Mesendoderm (in vitro differentiated cells): ENCODE data around the gene FAM13A.
"Not testable (repeated sequence)": the region's sequence is repeated elsewhere in the genome, so short reads cannot be mapped to it uniquely, and the experiment has no call there.

Experiments used
- DNase-seq: peaks from one replicate; pipeline ENCODE4 v3.0.0; 2013
- H2AK5ac ChIP-seq: 2 replicates; pipeline ENCODE4 v1.6.1; 2013; ENCODE audit warnings: low read length, inconsistent platforms
- H2BK120ac ChIP-seq: 2 replicates; pipeline ENCODE4 v1.6.1; 2013; ENCODE audit warnings: low read depth, mild to moderate bottlenecking, low read length, moderate library complexity, mixed read lengths
- H2BK15ac ChIP-seq: replicated peaks from 2 replicates; pipeline ENCODE4 v1.6.1; 2013; ENCODE audit warnings: low read depth, mild to moderate bottlenecking, moderate library complexity
- H2BK5ac ChIP-seq: 2 replicates; pipeline ENCODE4 v1.6.1; 2013; ENCODE audit warnings: low read length, inconsistent platforms
- H3K18ac ChIP-seq: 2 replicates; pipeline ENCODE4 v1.6.1; 2013; ENCODE audit warnings: mild to moderate bottlenecking, low read length, mixed read lengths
- H3K23ac ChIP-seq: one replicate; pipeline ENCODE4 v1.6.1; 2013; ENCODE audit warnings: low read length
- H3K27ac ChIP-seq: 2 replicates; pipeline ENCODE4 v1.5.1; 2013; ENCODE audit warnings: low read depth, mild to moderate bottlenecking, inconsistent platforms, low read length, moderate library complexity
- H3K27me3 ChIP-seq: 2 replicates; pipeline ENCODE4 v1.6.1; 2013; ENCODE audit warnings: low read length, control low read depth, mild to moderate bottlenecking, inconsistent platforms; ENCODE audit not compliant: insufficient read depth, poor library complexity
- H3K36me3 ChIP-seq: 2 replicates; pipeline ENCODE4 v1.6.1; 2013; ENCODE audit warnings: low read length, inconsistent platforms; ENCODE audit not compliant: control insufficient read depth, insufficient read depth
- H3K4ac ChIP-seq: one replicate; pipeline ENCODE4 v1.6.1; 2013; ENCODE audit warnings: low read depth, mild to moderate bottlenecking, low read length, moderate library complexity
- H3K4me1 ChIP-seq: 2 replicates; pipeline ENCODE4 v1.6.1; 2013; ENCODE audit warnings: low read depth, low read length, inconsistent platforms; ENCODE audit not compliant: control insufficient read depth
- H3K4me2 ChIP-seq: 2 replicates; pipeline ENCODE4 v1.6.1; 2013; ENCODE audit warnings: low read length
- H3K4me3 ChIP-seq: 2 replicates; pipeline ENCODE4 v1.5.1; 2013; ENCODE audit warnings: mild to moderate bottlenecking, low read length
- H3K56ac ChIP-seq: one replicate; pipeline ENCODE4 v1.6.1; 2013; ENCODE audit warnings: low read length
- H3K79me1 ChIP-seq: 2 replicates; pipeline ENCODE4 v1.6.1; 2013; ENCODE audit warnings: low read length, inconsistent platforms
- H3K79me2 ChIP-seq: 2 replicates; pipeline ENCODE4 v1.6.1; 2013; ENCODE audit warnings: mild to moderate bottlenecking, low read length; ENCODE audit not compliant: control insufficient read depth, insufficient read depth
- H3K9ac ChIP-seq: 2 replicates; pipeline ENCODE4 v1.6.1; 2013; ENCODE audit warnings: low read length, inconsistent platforms
- H4K5ac ChIP-seq: one replicate; pipeline ENCODE4 v1.6.1; 2013; ENCODE audit warnings: low read length
- H4K8ac ChIP-seq: one replicate; pipeline ENCODE4 v1.6.1; 2013; ENCODE audit warnings: low read depth, mild to moderate bottlenecking, control low read depth, low read length, moderate library complexity
- WGBS: extraction: QIAGEN DNeasy Blood & Tissue Kit; methylation state at CpG from one replicate; pipeline ENCODE4 v1.1.7; 2013; ENCODE audit warnings: low lambda C conversion rate, missing lambda C conversion rate; ENCODE audit not compliant: insufficient coverage; ENCODE audit errors: extremely low coverage; 5-methylcytosine and 5-hydroxymethylcytosine counted together

The FAM13A gene

DNA sequence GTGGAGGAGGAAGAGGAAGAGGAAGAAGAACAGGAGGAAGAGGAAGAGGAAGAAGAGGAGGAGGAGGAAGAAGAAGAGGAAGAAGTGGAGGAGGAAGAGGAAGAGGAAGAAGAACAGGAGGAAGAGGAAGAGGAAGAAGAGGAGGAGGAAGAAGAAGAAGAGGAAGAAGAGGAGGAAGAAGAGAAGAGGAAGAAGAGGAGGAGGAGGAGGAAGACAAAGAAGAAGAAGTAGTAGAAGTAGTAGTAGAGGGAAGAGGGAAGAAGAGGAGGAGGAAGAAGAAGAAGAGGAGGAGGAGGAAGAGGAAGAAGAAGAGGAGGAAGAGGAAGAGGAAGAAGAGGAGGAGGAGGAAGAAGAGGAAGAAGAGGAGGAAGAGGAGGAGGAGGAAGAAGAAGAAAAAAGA is 143.8 kb downstream of the FAM13A start:
- not testable (repeated sequence) for H3K18ac ChIP-seq, H3K4ac ChIP-seq, H3K4me1 ChIP-seq, H2BK120ac ChIP-seq, H3K36me3 ChIP-seq, H3K79me2 ChIP-seq, H4K5ac ChIP-seq, H3K4me3 ChIP-seq, H3K56ac ChIP-seq, H3K23ac ChIP-seq, H2BK5ac ChIP-seq, H3K79me1 ChIP-seq, DNase-seq, H2AK5ac ChIP-seq, H4K8ac ChIP-seq, H2BK15ac ChIP-seq, H3K27ac ChIP-seq, H3K4me2 ChIP-seq, H3K9ac ChIP-seq, H3K27me3 ChIP-seq

DNA sequence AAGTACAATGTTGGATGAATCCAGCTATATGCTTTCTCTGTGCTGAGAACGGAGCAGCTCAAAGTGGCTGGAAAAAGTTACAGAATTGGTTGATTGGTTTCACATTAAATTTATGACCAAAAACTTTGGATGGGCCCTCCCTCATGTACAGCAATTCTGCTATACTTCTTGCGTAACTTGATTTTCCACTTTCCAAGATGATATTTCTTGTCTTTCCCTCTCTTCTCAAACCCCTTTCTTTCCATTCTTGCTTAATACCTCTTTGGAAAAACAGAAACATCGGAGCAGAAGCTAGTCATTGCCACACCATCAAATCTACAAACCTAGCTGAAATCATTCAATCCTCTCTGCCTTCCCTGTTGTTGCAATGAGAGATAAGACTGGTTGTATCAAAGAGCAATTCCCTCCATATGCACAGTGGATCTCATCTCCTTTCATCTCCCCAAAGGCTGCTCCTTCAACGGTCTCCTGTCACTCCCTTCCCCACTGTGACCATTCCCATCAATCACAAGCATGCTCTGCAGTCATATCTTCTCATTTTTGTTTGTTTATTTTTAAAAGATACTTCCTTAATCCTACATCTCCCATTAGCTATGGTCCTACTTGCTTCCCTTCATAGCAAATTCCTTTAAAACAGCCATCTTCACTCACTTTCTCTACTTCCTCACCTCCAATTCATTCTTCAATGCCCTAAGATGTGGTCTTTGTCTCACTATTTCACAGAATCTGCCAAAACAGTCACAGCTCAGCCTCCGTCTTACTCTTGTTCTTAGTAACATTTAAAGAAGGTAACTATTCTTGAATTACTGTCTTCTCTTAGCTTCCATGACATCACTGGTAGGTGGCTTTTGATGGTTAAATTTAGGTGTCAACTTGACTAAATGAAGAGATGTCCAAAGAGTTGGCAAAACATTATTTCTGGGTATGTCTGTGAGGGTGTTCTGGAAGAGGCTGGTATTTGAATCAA is 145.5 kb downstream of the FAM13A start:
- Histone ChIP-seq H3K18ac (no peak overlapping the region), H3K4ac (no peak overlapping the region), H2BK5ac (no peak overlapping the region), H3K4me3 (no peak overlapping the region), H3K56ac (no peak overlapping the region), H3K27ac (no peak overlapping the region), H3K4me1 (no peaks in the 10 kb centered on the region), H2AK5ac (no peak overlapping the region), H2BK15ac (no peak overlapping the region), H4K5ac (no peak overlapping the region), H3K4me2 (no peak overlapping the region), H4K8ac (no peak overlapping the region), H2BK120ac (no peak overlapping the region), H3K79me2 (no peaks in the 10 kb centered on the region), H3K23ac (no peak overlapping the region), H3K27me3 (no peaks in the 10 kb centered on the region), H3K9ac (no peak overlapping the region), H3K79me1 (no peaks in the 10 kb centered on the region), H3K36me3 (no peaks in the 10 kb centered on the region)
- no CpG with 5 or more reads among the region's 5 CpGs for WGBS
- DNase-seq: no peak

DNA sequence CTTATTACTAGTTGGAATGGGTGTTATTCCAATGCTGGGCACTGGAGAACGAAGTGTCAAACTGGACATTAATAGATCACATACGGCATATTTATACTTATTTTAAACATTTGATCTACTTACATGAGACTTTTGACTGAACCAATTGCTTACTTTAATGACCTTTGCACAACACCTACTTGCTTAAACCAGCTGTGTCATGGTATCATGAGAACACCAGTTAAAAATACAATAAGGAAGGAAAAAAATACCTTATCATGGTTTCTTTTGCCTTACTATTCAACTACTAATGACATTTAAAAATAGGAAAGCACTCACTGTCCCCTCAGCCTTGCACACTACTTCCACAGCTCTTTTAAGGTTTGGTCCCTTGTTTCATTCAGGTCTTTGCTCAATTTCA is 146.9 kb downstream of the FAM13A start:
- no peak overlapping the region for H2BK120ac ChIP-seq
- H3K4ac ChIP-seq: no peak overlapping the region
- H4K5ac ChIP-seq: no peak overlapping the region
- H3K79me1 ChIP-seq: no peaks in the 10 kb centered on the region
- no peak overlapping the region for H2AK5ac ChIP-seq
- H3K18ac ChIP-seq: no peak overlapping the region
- WGBS: no CpG with 5 or more reads among the region's 2 CpGs
- H3K56ac ChIP-seq: no peak overlapping the region
- no peak overlapping the region for H3K9ac ChIP-seq
- H3K27ac ChIP-seq: no peak overlapping the region
- H3K36me3 ChIP-seq: no peaks in the 10 kb centered on the region
- no peaks in the 10 kb centered on the region for H3K4me1 ChIP-seq
- no peak overlapping the region for H3K4me2 ChIP-seq
- H2BK5ac ChIP-seq: no peak overlapping the region
- no peak overlapping the region for H2BK15ac ChIP-seq
- no peak overlapping the region for H3K23ac ChIP-seq
- no peaks in the 10 kb centered on the region for H3K27me3 ChIP-seq
- DNase-seq: no peak
- H3K4me3 ChIP-seq: no peak overlapping the region
- H3K79me2 ChIP-seq: no peaks in the 10 kb centered on the region
- no peak overlapping the region for H4K8ac ChIP-seq

DNA sequence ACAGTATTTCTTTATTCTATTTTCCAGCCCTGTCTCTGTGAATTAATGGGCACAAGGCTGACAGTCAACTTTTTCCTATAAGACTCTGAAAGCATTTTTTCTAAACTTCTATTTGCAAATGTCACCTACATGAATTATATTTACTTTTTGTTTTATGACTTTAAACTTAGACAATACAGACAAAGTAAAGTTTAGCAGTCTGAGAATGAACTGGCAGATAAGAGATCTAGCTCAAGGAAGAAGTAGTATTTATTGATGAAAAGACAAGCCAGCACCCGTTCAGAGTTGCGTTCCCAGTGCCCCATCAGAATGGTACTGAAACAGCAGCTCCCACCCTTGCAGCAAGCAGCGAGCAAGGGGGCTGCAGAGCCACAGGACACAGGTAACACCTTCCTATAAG is 148.5 kb downstream of the FAM13A start:
- no CpG with 5 or more reads among the region's 3 CpGs for WGBS
- H3K23ac ChIP-seq: no peak overlapping the region
- no peak overlapping the region for H3K4me2 ChIP-seq
- no peak overlapping the region for H2BK15ac ChIP-seq
- no peak for DNase-seq
- H3K4ac ChIP-seq: no peak overlapping the region
- H4K8ac ChIP-seq: no peak overlapping the region
- no peak overlapping the region for H3K56ac ChIP-seq
- H3K36me3 ChIP-seq: no peaks in the 10 kb centered on the region
- H2AK5ac ChIP-seq: no peak overlapping the region
- H2BK120ac ChIP-seq: no peak overlapping the region
- H3K18ac ChIP-seq: no peak overlapping the region
- no peak overlapping the region for H4K5ac ChIP-seq
- no peaks in the 10 kb centered on the region for H3K4me1 ChIP-seq
- no peaks in the 10 kb centered on the region for H3K79me1 ChIP-seq
- H3K27ac ChIP-seq: no peak overlapping the region
- H2BK5ac ChIP-seq: no peak overlapping the region
- no peaks in the 10 kb centered on the region for H3K27me3 ChIP-seq
- H3K4me3 ChIP-seq: no peak overlapping the region
- H3K79me2 ChIP-seq: no peaks in the 10 kb centered on the region
- no peak overlapping the region for H3K9ac ChIP-seq

- Histone ChIP-seq H2AK5ac (no peak overlapping the region), H3K27ac (no peak overlapping the region), H2BK15ac (no peak overlapping the region), H2BK5ac (no peak overlapping the region), H3K4ac (no peak overlapping the region), H3K23ac (no peak overlapping the region), H3K9ac (no peak overlapping the region), H3K27me3 (no peaks in the 10 kb centered on the region), H3K4me3 (no peak overlapping the region), H3K36me3 (no peaks in the 10 kb centered on the region), H3K56ac (no peak overlapping the region), H3K4me1 (no peaks in the 10 kb centered on the region), H3K4me2 (no peak overlapping the region), H3K79me1 (no peaks in the 10 kb centered on the region), H3K18ac (no peak overlapping the region), H2BK120ac (no peak overlapping the region), H4K5ac (no peak overlapping the region), H4K8ac (no peak overlapping the region), H3K79me2 (no peaks in the 10 kb centered on the region)
- no CpG with 5 or more reads among the region's 1 CpG for WGBS
- no peak for DNase-seq
These were observed 149.0 kb downstream of the FAM13A start for GRCh38 chr4:88908003-88908402.

GRCh38 chr4:88907478-88907877 is 149.5 kb downstream of the FAM13A start:
- Histone ChIP-seq H3K9ac (no peak overlapping the region), H2BK15ac (no peak overlapping the region), H3K4me1 (no peaks in the 10 kb centered on the region), H3K36me3 (no peaks in the 10 kb centered on the region), H3K27me3 (no peaks in the 10 kb centered on the region), H3K4ac (no peak overlapping the region), H2BK5ac (no peak overlapping the region), H2BK120ac (no peak overlapping the region), H3K4me2 (no peak overlapping the region), H3K79me2 (no peaks in the 10 kb centered on the region), H3K23ac (no peak overlapping the region), H3K4me3 (no peak overlapping the region), H4K5ac (no peak overlapping the region), H3K18ac (no peak overlapping the region), H3K79me1 (no peaks in the 10 kb centered on the region), H3K56ac (no peak overlapping the region), H3K27ac (no peak overlapping the region), H4K8ac (no peak overlapping the region), H2AK5ac (no peak overlapping the region)
- no peak for DNase-seq
- no CpG with 5 or more reads among the region's 5 CpGs for WGBS
